K562 (cell line): ENCODE measurements around the gene RNF223. TPM values are rescaled to one million over a fixed set of nuclear protein-coding genes. Genes with fewer than 3 reads are reported as not detected.

Experiments
- BRF1 ChIP-seq: IDR thresholded peaks from 3 replicates; pipeline ENCODE4 v1.6.1; 2011; ENCODE audit warnings: borderline replicate concordance, mild to moderate bottlenecking; ENCODE audit not compliant: insufficient read length; ENCODE audit errors: extremely low read depth
- CREM ChIP-seq: IDR thresholded peaks from 2 replicates; pipeline ENCODE4 v1.6.1; 2014; ENCODE audit warnings: antibody characterized with exemption, low read depth
- CXXC5 ChIP-seq: fragments of 250-450 bp; sonication (Bioruptor Pico); IDR thresholded peaks from 2 replicates; pipeline ENCODE4 v1.8.0; 2022; ENCODE audit warnings: inconsistent platforms, mild to moderate bottlenecking, moderate library complexity
- ESRRB ChIP-seq: fragments of 250-450 bp; sonication (Bioruptor Pico); IDR thresholded peaks from 2 replicates; pipeline ENCODE4 v1.5.0; 2020; ENCODE audit warnings: mild to moderate bottlenecking, moderate library complexity, borderline replicate concordance
- FOXA3 ChIP-seq, 2 experiments: fragments of 450-650 bp in 1 of 2; sonication (generic) in 1 of 2; formaldehyde crosslinking; IDR thresholded peaks in 1 of 2; conservative IDR thresholded peaks in 1 of 2; 2 replicates each; pipeline versions ENCODE4 v1.4.0 to v1.8.0; 2020 to 2022; ENCODE audit warnings: mild to moderate bottlenecking in 2 of 2, missing genetic modification reagents in 1 of 2
- GABPB1 ChIP-seq: sonication (generic); formaldehyde crosslinking; IDR thresholded peaks from 2 replicates; pipeline ENCODE4 v1.8.0; 2022; ENCODE audit warnings: mild to moderate bottlenecking, missing genetic modification reagents
- GATAD2A ChIP-seq: fragments of 450-650 bp; IDR thresholded peaks from 2 replicates; pipeline ENCODE4 v1.6.1; 2017
- GTF2E2 ChIP-seq: fragments of 200-800 bp; sonication (Bioruptor generic); IDR thresholded peaks from 2 replicates; pipeline ENCODE4 v1.6.1; 2016; ENCODE audit warnings: missing genetic modification characterization, missing compliant biosample characterization
- HEY1 ChIP-seq: fragments of 250-450 bp; sonication (Bioruptor Pico); IDR thresholded peaks from 2 replicates; pipeline ENCODE4 v1.5.0; 2020; ENCODE audit warnings: mild to moderate bottlenecking, moderate library complexity, borderline replicate concordance
- HNRNPH1 ChIP-seq: fragments of 200-400 bp; formaldehyde crosslinking; optimal IDR thresholded peaks from 2 replicates; pipeline ENCODE3; 2017; ENCODE audit warnings: low read depth, mild to moderate bottlenecking, low read length, moderate library complexity
- KAT8 ChIP-seq: fragments of 450-650 bp; IDR thresholded peaks from 2 replicates; pipeline ENCODE4 v1.6.1; 2016; ENCODE audit warnings: low read depth, mild to moderate bottlenecking
- MEF2D ChIP-seq: conservative IDR thresholded peaks from 2 replicates; pipeline ENCODE4 v1.6.1; 2016; ENCODE audit warnings: low read depth, missing genetic modification characterization, missing compliant biosample characterization
- NCOA4 ChIP-seq: fragments of 450-650 bp; IDR thresholded peaks from 2 replicates; pipeline ENCODE4 v1.6.1; 2018; ENCODE audit warnings: mild to moderate bottlenecking; ENCODE audit not compliant: partially characterized antibody
- NR2C1 ChIP-seq, 2 experiments: fragments of 450-650 bp; IDR thresholded peaks; 2 replicates each; pipeline ENCODE4 v1.6.1; 2017; ENCODE audit warnings: mild to moderate bottlenecking in 2 of 2, antibody characterized with exemption in 1 of 2, inconsistent platforms in 1 of 2, missing compliant biosample characterization in 1 of 2, missing genetic modification characterization in 1 of 2
- PCBP1 ChIP-seq: fragments of 200-400 bp; formaldehyde crosslinking; IDR thresholded peaks from 2 replicates; pipeline ENCODE4 v1.6.1; 2018; ENCODE audit warnings: mild to moderate bottlenecking, low read depth, low read length; ENCODE audit not compliant: poor library complexity, severe bottlenecking
- POLR2A ChIP-seq: fragments of 450-650 bp; conservative IDR thresholded peaks from 2 replicates; pipeline ENCODE4 v1.6.1; 2016
- RFX1 ChIP-seq: fragments of 450-650 bp; IDR thresholded peaks from 2 replicates; pipeline ENCODE4 v1.6.1; 2016; ENCODE audit warnings: mild to moderate bottlenecking, moderate library complexity
- STAG1 ChIP-seq: sonication (generic); formaldehyde crosslinking; IDR thresholded peaks from 2 replicates; pipeline ENCODE4 v1.5.0; 2020; ENCODE audit warnings: missing genetic modification reagents, borderline replicate concordance
- ZKSCAN8 ChIP-seq: fragments of 200-800 bp; sonication (Bioruptor generic); IDR thresholded peaks from 2 replicates; pipeline ENCODE4 v1.6.1; 2016; ENCODE audit warnings: missing genetic modification characterization, missing compliant biosample characterization
- ZNF212 ChIP-seq: fragments of 450-650 bp; formaldehyde crosslinking; IDR thresholded peaks from 2 replicates; pipeline ENCODE4 v1.4.0; 2020; ENCODE audit warnings: mild to moderate bottlenecking
- ZNF609 ChIP-seq: sonication (generic); formaldehyde crosslinking; IDR thresholded peaks from 2 replicates; pipeline ENCODE4 v1.8.1; 2023; ENCODE audit warnings: missing genetic modification reagents, mild to moderate bottlenecking, borderline replicate concordance
- polyA plus RNA-seq, 8 experiments: library from polyadenylated mRNA; depleted of rRNA in 4 of 8; stranded (reverse) in 5 of 8; unstranded in 3 of 8; fragments of >200 nt; fragmentation: Nextera tagmentation in 2 of 8; fragmentation: Illumina TruSeq in 1 of 8; extraction: Ambion mirVana in 2 of 8; extraction: Trizol in 1 of 8; gene quantifications; 2 replicates each; pipeline versions ENCODE4 v1.2.1 to v1.2.3, GENCODE V29; 2011 to 2014; ENCODE audit warnings: inconsistent platforms in 1 of 8, missing spikeins in 1 of 8
- total RNA-seq, 7 experiments: library from RNA; depleted of rRNA in 6 of 7; stranded (reverse); fragments of >200 nt in 6 of 7; fragmentation: Illumina TruSeq in 2 of 7; extraction: Trizol in 2 of 7; gene quantifications; 2 replicates each; pipeline versions ENCODE4 v1.2.1 to v1.2.3, GENCODE V29; 2011 to 2021; ENCODE audit warnings: low replicate concordance in 1 of 7
- TF ChIP-seq, protein P1 (sequence below): fragments of 450-650 bp; IDR thresholded peaks from 2 replicates; pipeline ENCODE4 v1.6.1; 2016; ENCODE audit warnings: mild to moderate bottlenecking

Gene RNF223
- total and polyA plus RNA-seq, 9 of the 15 experiments (the other 6 are each of a cell fraction or from before 2014, with no cell fraction given) = 0.04 to 0.32 TPM; not detected in 7

- TF ChIP-seq, protein P1, sequence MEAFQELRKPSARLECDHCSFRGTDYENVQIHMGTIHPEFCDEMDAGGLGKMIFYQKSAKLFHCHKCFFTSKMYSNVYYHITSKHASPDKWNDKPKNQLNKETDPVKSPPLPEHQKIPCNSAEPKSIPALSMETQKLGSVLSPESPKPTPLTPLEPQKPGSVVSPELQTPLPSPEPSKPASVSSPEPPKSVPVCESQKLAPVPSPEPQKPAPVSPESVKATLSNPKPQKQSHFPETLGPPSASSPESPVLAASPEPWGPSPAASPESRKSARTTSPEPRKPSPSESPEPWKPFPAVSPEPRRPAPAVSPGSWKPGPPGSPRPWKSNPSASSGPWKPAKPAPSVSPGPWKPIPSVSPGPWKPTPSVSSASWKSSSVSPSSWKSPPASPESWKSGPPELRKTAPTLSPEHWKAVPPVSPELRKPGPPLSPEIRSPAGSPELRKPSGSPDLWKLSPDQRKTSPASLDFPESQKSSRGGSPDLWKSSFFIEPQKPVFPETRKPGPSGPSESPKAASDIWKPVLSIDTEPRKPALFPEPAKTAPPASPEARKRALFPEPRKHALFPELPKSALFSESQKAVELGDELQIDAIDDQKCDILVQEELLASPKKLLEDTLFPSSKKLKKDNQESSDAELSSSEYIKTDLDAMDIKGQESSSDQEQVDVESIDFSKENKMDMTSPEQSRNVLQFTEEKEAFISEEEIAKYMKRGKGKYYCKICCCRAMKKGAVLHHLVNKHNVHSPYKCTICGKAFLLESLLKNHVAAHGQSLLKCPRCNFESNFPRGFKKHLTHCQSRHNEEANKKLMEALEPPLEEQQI = no peak
- no peak; the same call in 1 of the 2 replicates for TF ChIP-seq POLR2A
- no peak for TF ChIP-seq ZNF212 (CRISPR knock-in tag)
- no peak for TF ChIP-seq FOXA3 (CRISPR knock-in tag; conservative IDR thresholded peaks at IDR 0.05 in 1 of 2, IDR thresholded peaks at IDR 0.05 in 1 of 2)
- no peak for TF ChIP-seq HEY1
- TF ChIP-seq GABPB1 (CRISPR knock-in tag) = 0 out of 2 replicates have a peak, but pooled peaks have one; percentile 2
- TF ChIP-seq NCOA4 = no peak
- no peak for TF ChIP-seq KAT8
- peak; percentile 49 for TF ChIP-seq CREM
- no peak for TF ChIP-seq RFX1
- no peak for TF ChIP-seq GTF2E2 (tag)
- peak; percentile 44 for TF ChIP-seq PCBP1
- TF ChIP-seq MEF2D (tag) = no peak
- no peak for TF ChIP-seq BRF1
- peak; percentile 56 for TF ChIP-seq CXXC5
- no peak for TF ChIP-seq STAG1
- no peak for TF ChIP-seq HNRNPH1
- TF ChIP-seq NR2C1 (IDR thresholded peaks at IDR 0.05) = no peak
- no peak for TF ChIP-seq NR2C1 (tag; IDR thresholded peaks at IDR 0.05)
- no peak for TF ChIP-seq ZKSCAN8 (CRISPR knock-in tag)
- TF ChIP-seq ZNF609 (CRISPR knock-in tag) = no peak
- peak; percentile 47; the same call in 1 of the 2 replicates for TF ChIP-seq GATAD2A
- no peak for TF ChIP-seq ESRRB (CRISPR knock-in tag)
Measured at GRCh38 chr1:1021010-1021919, 52.8 kb downstream of the RNF223 start (continued).
